ENCODE measurements around the gene ZNF616.
A peak's percentile ranks its signal among the peaks of the same experiment; 100 is the strongest.
"Not testable (repeated sequence)": the region's sequence is repeated elsewhere in the genome, so short reads cannot be mapped to it uniquely, and the experiment has no call there.

The ZNF616 gene

GRCh38 chr19:52101866-52102562 is 37.7 kb downstream of the ZNF616 start:
- H3K4me3 ChIP-seq (ENCODE audit: low read depth in 1 of 2, low read length in 2 of 2) = no peak overlapping the region
- no peaks in the 10 kb centered on the region for H3K4me1 ChIP-seq (ENCODE audit: insufficient read depth, low read length)
- ATAC-seq (ENCODE audit: insufficient read depth, low read depth) (no peak), DNase-seq (no peak)
- H3K36me3 ChIP-seq (ENCODE audit: insufficient read depth, low read length) = no peaks in the 10 kb centered on the region
- no peaks in the 10 kb centered on the region for H3K27me3 ChIP-seq (ENCODE audit: insufficient read depth, low read length, poor library complexity)
- H4K20me1 ChIP-seq (ENCODE audit: insufficient read depth, low read length) = no peaks in the 10 kb centered on the region
- H3K4me2 ChIP-seq (ENCODE audit: insufficient read depth, low read length) = no peak overlapping the region
- H3K9me3 ChIP-seq (ENCODE audit: insufficient read depth, low read length, severe bottlenecking) = peaks cover 52% of the 10 kb centered on the region
- TF ChIP-seq CTCF (IDR thresholded peaks at IDR 0.05; ENCODE audit: borderline replicate concordance, extremely low read depth, low read length, poor library complexity, severe bottlenecking) (no peak), EZH2 (IDR thresholded peaks at IDR 0.05; ENCODE audit: borderline replicate concordance, low read depth, low read length, severe bottlenecking) (no peak)
- no peak overlapping the region for H2AFZ ChIP-seq (ENCODE audit: low read depth, low read length)
- no peak overlapping the region for H3K27ac ChIP-seq (ENCODE audit: low read length)
- no peak overlapping the region for H3K9ac ChIP-seq (ENCODE audit: low read depth, low read length)
- H3K79me2 ChIP-seq (ENCODE audit: insufficient read depth, low read length) = no peaks in the 10 kb centered on the region

- no peak for DNase-seq
- peaks cover 49% of the 10 kb centered on the region for H3K9me3 ChIP-seq (ENCODE audit: insufficient read depth, low read length, severe bottlenecking)
- no peak overlapping the region for H3K4me2 ChIP-seq (ENCODE audit: insufficient read depth, low read length)
Observed at GRCh38 chr19:52099497-52100138, 40.1 kb downstream of the ZNF616 start.

GRCh38 chr19:52096416-52096815 is 43.3 kb downstream of the ZNF616 start:
- not testable (repeated sequence) for H3K4me2 ChIP-seq (ENCODE audit: insufficient read depth, low read length); H3K27me3 ChIP-seq (ENCODE audit: insufficient read depth, low read length, poor library complexity); H3K9ac ChIP-seq (ENCODE audit: low read depth, low read length); H2AFZ ChIP-seq (ENCODE audit: low read depth, low read length); DNase-seq; H3K27ac ChIP-seq (ENCODE audit: low read length); H4K20me1 ChIP-seq (ENCODE audit: insufficient read depth, low read length); ATAC-seq (ENCODE audit: insufficient read depth, low read depth)
- H3K79me2 ChIP-seq (ENCODE audit: insufficient read depth, low read length) = peaks cover 37% of the 10 kb centered on the region
- peaks cover 34% of the 10 kb centered on the region for H3K9me3 ChIP-seq (ENCODE audit: insufficient read depth, low read length, severe bottlenecking)
- peaks cover 11% of the 10 kb centered on the region for H3K4me1 ChIP-seq (ENCODE audit: insufficient read depth, low read length)
- H3K4me3 ChIP-seq (ENCODE audit: low read depth in 1 of 2, low read length in 2 of 2) = peak overlapping the region in 1 of 2 experiments; percentile 71; a peak in 1 of 4 replicates
- peaks cover 17% of the 10 kb centered on the region for H3K36me3 ChIP-seq (ENCODE audit: insufficient read depth, low read length)

More at GRCh38 chr19:52099497-52100138, 40.1 kb downstream of the ZNF616 start:
- H3K79me2 ChIP-seq (ENCODE audit: insufficient read depth, low read length) = peaks cover 9% of the 10 kb centered on the region
- no peak overlapping the region for H3K27ac ChIP-seq (ENCODE audit: low read length)
- H2AFZ ChIP-seq (ENCODE audit: low read depth, low read length) = no peak overlapping the region
- peaks cover under 1% of the 10 kb centered on the region; the same call in 1 of the 2 replicates for H3K4me1 ChIP-seq (ENCODE audit: insufficient read depth, low read length)
- no peaks in the 10 kb centered on the region for H3K36me3 ChIP-seq (ENCODE audit: insufficient read depth, low read length)
- H3K27me3 ChIP-seq (ENCODE audit: insufficient read depth, low read length, poor library complexity) = no peaks in the 10 kb centered on the region
- ATAC-seq (ENCODE audit: insufficient read depth, low read depth) = no peak
- H3K4me3 ChIP-seq (ENCODE audit: low read depth in 1 of 2, low read length in 2 of 2) = no peak overlapping the region
- H4K20me1 ChIP-seq (ENCODE audit: insufficient read depth, low read length) = no peaks in the 10 kb centered on the region
- no peak for TF ChIP-seq EZH2 (IDR thresholded peaks at IDR 0.05; ENCODE audit: borderline replicate concordance, low read depth, low read length, severe bottlenecking)
- no peak for TF ChIP-seq CTCF (IDR thresholded peaks at IDR 0.05; ENCODE audit: borderline replicate concordance, extremely low read depth, low read length, poor library complexity, severe bottlenecking)
- H3K9ac ChIP-seq (ENCODE audit: low read depth, low read length) = no peak overlapping the region
